Kasumi-1 (cell line): ENCODE data around the gene COPS8.

ENCODE experiments used
- DNase-seq, 2 experiments: peaks; one replicate each; lab custom pipeline; 2025; lab: John Stamatoyannopoulos, UW

The COPS8 gene

DNA sequence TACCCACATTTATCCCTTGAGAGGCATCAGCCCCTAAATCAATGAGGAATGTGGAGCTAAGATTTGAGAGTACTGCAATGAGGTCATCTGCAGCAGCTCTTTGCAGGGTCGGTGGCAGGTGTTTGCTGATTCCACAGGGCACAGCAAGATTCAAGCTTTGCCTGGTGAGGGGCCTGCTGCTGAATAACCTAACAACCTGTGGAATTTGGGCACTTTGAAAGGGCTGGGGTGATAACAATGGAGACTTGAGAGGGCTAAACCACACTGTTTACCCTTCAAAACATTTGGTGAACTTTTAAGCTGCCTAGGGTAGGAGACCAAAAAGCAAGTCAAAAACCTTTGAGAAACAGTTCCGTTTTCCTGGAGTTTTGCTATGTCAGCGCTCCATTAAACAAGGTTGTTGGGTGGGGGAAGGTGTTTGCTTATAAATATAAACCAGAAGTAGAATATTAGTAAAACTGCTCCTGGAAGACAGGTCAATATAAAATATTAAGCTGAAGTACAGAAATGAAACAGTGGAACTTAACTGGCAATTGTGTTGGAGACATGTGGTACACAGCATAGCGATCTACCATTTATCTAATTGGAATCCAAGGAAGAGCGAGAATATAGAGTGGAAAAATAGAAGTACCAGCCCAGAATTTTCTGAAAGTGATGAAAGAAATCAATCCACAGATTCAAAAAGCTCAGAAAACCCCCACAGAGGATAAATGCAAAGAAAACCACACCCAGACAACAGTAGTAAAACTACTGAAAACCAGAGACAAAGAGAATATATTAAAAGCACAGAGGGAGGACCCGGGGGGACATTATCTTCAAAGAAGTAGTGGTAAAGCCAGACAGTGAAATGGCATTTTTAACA is 15.7 kb downstream of the COPS8 start:
- no peak for DNase-seq

DNA sequence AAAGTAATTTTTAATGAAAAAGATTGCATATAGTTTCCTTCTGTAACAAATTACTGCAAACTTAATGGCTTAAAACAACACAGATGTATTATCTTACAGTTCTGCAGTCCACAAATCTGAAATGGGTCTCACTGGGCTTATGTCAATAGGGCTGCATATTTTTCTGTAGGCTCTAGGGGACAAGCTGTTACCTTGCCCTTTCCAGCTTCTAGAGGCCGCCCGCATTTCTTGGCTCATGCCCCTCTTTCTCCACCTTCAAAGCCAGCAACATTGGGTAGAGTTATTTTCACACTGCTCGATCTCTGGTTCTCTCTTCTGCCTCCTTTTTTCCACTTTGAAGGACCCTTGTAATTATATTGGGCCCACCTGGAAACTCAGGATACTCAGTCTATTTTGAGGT is 16.7 kb downstream of the COPS8 start:
- no peak for DNase-seq

DNA sequence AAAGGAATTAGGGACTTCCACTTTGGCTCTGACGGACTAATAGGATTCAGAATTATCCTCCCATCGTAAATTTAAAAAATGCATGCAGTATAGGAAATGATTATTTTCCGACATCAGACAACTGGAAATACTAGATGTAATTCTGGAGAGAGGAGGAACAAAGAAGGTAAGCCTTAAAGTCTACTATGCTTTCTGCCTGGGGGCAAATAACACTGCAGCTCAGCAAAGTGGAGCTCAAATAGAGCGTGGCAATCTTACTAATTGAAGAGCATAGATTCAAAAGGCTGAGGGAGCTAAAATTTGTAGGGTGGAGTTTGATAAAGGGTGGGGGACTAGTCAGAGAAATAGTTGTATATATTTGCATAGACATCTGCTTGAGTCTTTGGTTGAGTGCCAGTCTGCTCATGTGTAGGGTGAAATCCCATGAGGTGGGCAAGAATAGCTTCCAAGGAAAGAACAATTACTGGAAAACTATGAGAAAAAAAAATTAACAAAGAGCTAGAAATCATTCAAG is 23.8 kb downstream of the COPS8 start:
- DNase-seq = no peak

DNA sequence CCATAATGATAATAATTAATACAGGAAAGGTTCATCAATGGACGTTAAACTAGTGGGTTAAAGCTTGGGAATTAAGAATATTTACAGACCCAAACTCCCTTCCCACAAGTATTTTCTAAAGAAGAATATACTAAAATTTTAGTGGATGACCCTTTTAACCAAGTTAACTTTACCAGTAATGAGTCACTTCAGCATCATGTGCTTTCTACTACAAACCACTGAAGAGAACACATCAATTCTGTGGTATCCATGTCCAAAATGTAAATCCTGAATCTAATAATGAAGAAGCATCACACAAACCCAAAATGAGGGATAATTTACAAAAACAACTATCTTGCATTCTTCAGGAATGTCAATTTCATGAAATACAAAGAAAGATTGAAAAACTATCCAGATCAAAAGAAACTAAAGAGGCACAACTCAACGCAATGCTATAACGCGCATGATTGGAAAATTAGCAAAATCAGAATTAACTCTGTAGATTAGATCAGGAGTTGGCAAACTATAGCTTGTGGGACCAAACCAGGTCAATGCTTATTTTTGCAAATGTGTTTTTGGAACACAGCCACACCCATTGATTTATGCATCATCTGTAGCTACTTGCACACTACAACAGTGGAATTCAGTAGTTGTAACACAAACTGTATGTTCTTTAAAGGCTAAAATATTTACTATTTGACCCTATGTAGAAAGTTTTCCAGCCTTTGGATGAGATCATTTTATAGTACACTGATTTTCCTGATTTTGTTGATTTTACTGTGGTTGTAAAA is 27.5 kb downstream of the COPS8 start:
- no peak for DNase-seq

DNA sequence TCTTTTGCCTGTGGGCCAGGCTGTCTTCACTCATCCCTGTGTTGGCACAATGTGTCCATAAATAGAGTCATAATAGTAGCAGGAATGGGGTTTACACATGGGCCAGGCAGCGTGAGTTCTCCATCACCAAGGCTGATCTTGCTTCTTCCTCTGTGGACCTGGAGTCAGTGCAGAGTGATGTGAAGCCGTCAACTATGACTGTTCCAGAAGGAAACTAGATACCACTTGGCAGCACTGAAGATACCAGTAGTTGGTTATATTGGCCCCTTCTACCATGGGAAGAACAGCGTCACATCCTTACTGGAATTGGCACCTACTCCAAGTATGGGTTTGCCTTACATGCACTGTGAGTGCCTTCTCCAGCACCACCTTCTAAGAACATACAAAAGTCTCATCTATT is 30.2 kb downstream of the COPS8 start:
- no peak for DNase-seq

DNA sequence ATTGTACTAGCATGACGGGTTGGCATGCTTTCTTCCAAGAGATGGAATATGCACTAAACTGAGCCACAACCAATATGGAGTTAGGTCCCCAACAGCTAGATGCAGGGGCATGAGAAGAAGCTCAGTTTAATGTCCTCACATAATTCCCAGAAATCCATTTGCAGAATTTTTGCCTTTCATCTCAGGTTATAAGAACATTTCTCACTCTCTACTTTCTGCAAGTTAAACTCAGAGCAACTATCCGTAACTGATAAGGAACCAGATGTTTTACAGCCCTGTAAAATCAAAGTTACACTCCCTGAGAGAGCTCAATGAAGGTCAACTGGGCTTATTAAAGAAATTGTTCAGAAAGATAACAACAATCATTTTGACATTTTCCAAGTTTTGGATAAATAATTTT is 30.7 kb downstream of the COPS8 start:
- no peak for DNase-seq

DNA sequence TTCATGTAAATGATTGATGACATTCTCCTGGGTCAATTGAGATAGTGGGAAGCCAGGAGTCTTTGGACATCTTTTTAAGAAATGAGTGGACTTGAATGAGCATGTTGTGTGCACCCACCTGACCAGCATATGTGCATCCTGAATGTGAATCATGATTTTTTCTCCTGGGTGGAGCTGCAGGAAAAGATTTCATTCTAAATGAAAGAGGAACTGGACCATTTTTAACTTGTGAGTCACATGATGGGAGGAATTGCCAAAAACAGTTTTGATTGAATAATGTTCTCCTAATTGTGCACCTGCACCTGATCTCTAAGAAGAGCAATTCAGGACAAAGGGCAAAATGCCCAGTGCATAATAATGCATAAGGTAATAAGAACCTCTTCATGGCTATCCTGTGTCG is 32.3 kb downstream of the COPS8 start:
- no peak for DNase-seq

- DNase-seq = no peak
Observed at GRCh38 chr2:237118561-237119155, 33.0 kb downstream of the COPS8 start.

DNA sequence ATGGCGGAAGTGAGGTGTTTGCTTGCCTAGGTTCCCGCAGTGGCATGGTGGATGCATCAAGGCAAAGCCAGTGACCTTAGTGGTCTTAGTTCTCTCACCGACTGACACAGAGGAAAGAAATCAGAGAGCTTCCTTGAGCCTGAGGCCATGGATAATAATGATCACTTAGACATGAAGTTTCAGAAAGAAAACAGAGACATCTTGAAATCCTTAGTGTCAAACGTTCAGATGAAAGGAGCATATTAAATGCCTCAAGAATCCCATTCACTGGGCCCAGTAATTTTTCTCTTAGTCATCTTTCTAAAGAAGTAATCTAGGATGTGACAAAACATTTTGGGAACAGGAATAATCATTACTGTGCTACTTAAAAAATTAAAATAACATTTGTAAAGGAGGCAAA is 35.2 kb downstream of the COPS8 start:
- no peak for DNase-seq

DNA sequence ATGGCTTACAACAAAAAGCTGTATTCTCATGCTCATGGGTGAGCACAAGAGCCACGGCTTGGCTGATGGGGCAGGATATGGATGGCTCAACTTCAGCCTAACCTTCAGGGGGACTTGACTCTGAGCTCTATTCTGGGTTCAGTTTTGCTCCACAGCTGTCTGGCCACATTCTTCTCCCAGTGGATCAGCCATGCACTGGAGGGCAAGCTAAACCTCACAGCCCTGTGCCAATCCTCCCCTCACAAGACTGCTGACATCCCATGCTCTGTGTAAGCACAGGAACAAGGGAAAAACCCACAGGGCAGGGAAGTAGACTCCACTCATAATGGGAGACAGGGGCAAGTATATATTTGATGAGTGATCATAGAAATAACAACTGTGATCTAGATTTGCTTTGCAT is 35.6 kb downstream of the COPS8 start:
- no peak for DNase-seq

DNA sequence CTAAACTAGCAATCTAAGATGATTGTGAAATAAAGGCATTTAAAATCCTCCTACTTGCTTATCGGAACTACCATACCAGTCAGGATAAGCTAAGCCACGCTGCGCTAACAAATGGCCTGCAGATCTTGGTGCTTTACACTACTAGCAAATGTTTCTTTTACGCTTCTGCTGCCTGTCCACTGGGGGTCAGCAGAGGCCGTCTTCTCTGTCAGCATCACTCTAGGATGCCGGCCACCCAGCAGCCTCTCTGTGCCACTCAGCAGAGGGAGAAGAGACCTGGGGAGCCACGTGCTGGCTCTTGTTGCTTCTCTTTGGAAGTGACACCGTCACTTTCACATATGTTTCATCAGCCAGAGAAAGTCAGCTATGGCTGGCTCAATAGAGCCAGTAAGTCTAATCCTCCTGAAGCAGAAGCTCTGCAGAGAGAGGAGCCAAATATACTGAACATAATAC is 36.6 kb downstream of the COPS8 start:
- peak; percentile 30 to 40 for DNase-seq

GRCh38 chr2:237124820-237125219 is 39.1 kb downstream of the COPS8 start:
- DNase-seq = no peak

DNA sequence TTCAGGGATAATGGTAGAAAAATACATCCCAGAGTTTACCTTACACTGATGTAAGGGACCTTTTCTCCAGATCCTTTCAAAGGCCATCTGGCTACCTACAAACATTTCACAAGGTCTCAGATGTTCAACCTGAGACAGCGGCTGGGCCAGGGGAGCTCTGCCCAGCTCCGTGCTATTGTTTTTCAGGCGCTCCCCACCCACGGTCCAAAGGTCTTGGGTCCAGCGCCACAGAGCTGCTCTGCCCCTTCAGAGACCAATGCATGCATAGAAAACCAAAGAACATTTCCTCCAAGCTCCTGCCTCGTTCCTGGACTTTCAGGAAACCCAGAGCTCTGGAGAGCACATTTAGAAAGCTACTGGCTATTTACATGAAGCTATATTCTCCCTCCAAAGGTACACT is 40.3 kb downstream of the COPS8 start:
- DNase-seq = no peak

- no peak for DNase-seq
Observed at GRCh38 chr2:237126519-237127174, 41.0 kb downstream of the COPS8 start.

- no peak for DNase-seq
Observed at GRCh38 chr2:237128026-237128703, 42.5 kb downstream of the COPS8 start.

DNA sequence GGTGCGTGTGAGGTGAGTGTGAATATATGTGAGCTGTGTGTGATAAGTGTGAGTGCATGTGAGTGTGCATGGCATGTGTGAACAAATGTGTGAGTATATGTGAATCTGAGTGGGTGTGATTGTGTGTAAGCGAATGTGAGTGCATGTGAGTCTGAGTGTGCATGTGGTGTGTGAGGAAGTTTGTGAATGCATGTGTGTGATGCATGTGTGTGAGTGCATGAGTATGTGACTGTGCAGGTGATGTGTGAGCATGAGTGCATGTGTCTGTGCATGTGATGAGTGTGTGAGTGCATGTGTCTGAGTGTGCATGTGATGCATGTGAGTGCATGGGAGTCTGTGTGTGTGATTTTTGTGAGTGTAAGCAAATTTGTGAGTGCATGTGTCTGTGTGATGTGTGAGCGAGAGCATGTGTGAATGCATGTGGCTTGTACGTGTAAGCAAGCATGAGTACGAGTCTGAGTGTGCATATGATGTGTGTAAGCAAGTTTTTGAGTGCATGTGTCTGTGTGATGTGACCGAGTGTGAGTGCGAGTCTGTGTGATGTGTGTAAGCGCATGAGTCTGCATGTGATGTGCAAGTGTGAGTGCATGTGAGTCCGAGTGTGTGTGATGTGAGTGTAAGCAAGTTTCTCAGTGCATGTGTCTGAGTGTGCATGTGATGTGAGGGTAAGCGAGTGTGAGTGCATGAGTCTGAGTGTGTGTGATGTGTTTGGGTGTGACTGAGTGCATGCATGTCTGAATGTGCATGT is 43.3 kb downstream of the COPS8 start:
- DNase-seq = no peak

DNA sequence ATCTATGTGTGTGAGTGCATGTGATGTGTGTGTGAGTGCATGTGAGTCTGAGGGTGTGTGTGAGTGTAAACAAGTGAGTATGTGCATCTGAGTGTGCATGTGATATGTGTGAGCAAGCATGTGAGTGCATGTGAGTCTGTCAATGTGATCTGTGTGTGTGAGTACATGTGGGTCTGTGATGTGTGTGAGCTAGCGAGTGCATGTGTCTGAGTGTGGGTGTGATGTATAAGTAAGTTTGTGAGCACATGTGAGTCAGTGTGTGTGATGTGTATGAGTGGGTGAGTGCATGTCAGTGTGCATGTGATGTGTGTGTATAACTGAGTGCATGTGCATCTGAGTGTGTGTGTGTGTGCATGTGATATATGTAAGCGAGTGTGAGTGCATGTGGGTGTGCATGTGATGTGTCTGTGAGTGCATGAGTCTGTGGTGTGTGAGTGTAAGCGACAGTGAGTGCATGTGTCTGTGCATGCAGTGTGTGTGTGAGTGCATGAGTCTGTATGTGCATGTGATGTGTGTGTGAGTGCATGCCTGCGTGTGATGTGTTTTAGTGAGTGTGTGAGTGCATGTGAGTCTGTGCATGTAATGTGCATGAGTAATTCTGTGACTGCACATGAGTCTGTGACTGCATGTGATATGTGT is 44.1 kb downstream of the COPS8 start:
- DNase-seq = no peak

DNA sequence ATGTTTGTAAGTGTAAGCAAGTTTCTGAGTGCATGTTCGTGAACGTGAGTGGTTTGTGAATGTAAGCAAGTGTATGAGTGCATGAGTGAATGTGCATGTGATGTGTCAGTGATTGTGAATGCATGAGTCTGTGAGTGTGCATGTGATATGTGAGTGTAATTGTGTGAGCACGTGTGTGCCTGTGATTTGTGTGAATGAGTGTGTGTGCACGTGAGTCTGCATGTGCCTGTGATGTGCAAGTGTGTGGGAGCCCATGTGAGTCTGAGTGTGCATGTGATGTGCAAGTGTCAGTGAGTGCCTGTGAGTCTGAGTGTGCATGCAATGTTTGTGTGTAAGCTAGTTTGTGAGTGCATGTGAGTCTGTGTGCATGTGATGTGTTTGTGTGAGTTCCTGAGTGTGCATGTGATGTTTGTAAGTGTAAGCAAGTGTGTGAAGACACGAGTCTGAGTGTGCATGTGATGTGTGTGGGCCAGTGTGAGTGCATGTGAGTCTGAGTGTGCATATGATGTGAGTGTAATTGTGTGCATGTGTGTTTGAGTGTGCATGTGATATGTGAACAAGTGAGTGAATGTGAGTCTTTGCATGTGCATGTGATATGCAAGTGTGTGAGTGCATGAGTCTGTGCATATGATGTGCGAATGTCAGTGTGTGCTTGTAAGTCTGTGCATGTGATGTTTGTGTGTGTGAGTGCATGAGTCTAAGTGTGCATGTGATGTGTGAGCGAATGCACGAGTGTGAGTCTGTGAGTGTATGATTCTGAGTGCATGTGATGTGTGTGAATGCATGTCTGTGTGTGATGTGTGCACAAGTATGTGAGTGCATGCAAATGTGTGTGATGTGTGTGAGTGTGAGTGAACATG is 45.1 kb downstream of the COPS8 start:
- DNase-seq = no peak
